Activated CD8-positive, alpha-beta memory T cell treated with anti-CD3 and anti-CD28 coated beads for 24 hours (primary cell): ENCODE data around the gene ACACA.
"Not testable (repeated sequence)": the region's sequence is repeated elsewhere in the genome, so short reads cannot be mapped to it uniquely, and the experiment has no call there.

Experiments
- DNase-seq: peaks from one replicate; pipeline ENCODE4 v3.0.0-alpha.2; 2020

Gene ACACA

GRCh38 chr17:37164057-37164456, 242.6 kb downstream of the ACACA start:
- DNase-seq, result no peak

DNA sequence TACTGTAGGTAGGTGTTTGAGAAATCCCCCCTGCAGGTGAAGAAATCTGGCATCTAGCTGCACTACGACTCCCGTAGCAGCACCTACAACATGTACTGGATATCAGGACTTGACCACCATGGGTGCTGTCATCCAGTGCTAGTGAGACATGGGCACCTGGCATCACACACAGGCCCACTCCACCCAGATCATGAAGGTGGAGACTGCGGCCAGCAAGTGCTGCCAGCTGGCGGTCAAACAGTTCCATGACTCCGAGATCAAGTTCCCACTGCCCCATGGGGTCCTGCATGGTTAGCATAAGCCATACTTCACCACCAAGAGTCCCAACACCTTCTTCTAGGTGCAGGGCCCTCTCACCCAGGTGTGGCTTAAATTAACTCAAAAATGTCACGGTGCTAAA, 243.8 kb downstream of the ACACA start:
- DNase-seq, result no peak

DNA sequence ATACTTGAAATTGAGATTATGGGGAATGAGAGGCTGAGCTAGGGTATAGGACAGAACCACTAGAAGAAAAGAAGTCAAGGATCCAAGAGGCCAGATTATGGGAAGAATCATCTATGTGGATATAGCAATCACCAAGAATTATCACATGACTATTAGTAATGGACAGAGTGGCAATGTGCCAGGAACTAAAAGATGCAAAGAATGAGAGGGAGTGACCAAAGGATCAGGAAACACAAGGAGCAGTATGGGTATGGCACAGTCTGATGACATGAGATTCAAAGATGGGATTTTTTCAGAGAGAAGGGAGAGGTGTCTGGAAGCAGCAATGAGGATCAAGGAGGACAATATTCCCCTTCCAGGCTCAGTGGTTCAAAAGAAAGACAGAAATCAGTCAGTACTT, 245.7 kb downstream of the ACACA start:
- no peak for DNase-seq

DNA sequence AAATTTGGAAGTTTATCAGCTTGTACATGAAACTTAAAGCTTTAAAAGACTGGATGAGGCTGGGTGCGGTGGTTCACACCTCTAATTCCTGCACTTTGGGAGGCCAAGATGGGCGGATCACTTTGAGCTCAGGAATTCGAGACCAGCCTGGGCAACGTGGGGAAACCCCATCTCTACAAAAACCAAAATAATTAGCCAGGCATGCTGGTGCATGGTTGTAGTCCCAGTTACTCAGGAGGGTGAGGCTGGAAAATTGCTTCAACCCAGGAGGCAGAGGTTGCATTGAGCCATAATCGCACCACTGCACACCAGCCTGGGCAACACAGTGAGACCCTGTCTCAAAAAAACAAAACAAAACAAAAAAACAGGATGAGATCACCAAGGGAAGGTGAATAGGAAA, 248.3 kb downstream of the ACACA start:
- no peak for DNase-seq

- no peak for DNase-seq
Observed at GRCh38 chr17:37148156-37148555, 258.5 kb downstream of the ACACA start.

GRCh38 chr17:37147301-37147812, 259.3 kb downstream of the ACACA start:
- no peak for DNase-seq

GRCh38 chr17:37146086-37147064, 260.3 kb downstream of the ACACA start:
- DNase-seq, result no peak

- DNase-seq, result no peak
Observed at GRCh38 chr17:37144075-37144701, 262.4 kb downstream of the ACACA start.

- DNase-seq, result not testable (repeated sequence)
Observed at GRCh38 chr17:37143558-37143957, 263.1 kb downstream of the ACACA start.

- no peak for DNase-seq
Observed at GRCh38 chr17:37142294-37142896, 264.2 kb downstream of the ACACA start.

- no peak for DNase-seq
Observed at GRCh38 chr17:37138571-37139120, 268.0 kb downstream of the ACACA start.

DNA sequence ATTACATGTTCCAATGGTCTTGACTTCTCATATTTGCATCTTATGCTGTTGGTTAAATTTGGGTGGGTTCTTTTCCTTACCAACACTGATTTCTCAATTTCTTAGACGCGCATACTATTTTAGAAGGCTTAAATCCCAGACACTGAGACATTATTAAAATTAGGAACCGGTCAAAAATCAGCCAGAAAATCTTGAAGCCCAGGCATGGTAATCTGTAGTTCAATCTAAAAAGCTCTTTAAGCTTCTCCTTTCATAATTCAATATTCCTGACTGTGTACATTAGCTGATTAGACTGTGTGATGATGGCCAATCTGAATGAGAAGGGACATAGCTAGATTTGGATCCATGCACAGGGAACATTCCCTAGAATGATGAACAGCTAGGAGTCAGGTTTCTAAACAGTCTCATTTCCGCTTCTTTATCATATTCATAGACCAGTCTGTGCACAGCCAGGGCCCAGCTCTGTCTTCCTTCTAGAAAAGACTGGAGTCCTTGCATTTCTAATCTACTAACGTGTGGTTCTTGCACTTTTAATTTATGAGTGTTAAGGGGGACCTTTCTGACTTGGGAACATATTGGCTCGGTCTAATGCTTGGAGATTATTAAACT, 268.6 kb downstream of the ACACA start:
- DNase-seq, result no peak

DNA sequence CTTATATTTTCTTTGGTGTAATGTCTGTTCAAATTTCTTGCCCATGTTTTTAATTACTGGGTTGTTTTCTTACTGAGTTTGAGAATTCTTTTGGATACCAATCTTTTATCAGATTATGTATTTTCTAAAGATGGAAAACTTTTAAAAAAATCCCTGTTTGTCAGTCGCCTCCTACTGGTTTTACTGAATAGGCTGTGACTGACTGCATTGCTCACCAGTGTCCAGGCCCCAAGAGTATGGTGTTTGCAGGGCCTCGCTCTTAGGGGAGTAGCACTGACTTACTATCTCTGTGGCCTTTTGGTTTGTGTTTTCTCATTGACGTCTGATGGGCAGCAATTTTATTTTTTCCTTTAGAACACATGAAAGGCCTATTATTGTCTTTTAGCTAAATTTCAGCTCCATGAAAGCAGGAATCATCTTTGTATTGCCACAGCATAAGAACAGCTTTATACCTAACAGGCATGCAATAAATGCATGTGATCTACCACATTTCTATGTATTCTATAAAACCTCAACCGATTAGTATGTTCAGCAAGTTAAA, 269.5 kb downstream of the ACACA start:
- no peak for DNase-seq

DNA sequence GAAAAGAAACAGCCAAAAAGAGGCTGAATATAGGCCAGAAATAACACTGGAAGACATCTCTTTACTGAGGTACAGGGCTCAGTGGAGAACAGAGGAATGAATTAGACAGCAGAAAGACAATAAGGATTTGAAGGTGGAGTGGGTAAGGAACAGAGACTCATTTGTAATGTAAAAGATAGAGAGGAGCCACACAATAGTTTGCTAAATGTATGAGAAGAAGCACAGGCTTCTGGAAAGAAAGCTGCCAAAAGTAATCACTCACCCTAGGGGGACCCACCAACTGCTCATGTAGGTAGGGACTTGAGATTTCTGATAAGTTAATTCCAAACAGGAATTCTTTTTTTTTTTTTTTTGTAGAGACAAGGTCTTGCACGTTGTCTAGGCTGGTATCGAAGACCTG, 271.1 kb downstream of the ACACA start:
- DNase-seq, result no peak

DNA sequence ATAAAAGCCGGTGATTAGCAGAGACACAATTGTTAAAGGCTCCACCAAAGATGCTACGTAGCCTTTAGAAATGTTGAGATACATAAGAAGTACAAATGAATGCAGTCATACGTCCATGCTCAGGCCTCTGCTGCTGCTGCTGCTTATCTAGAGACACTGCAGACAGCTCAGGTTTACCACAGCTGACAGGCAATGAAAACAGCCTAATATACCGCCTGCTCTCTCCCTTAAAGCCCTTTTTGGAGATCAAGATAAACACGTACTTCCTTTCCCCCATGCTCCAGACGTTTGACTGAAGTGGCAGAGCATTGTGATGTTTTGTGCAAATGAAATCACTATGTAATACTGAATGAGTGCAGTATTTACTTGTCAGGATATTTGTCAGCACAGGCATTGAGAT, 272.6 kb downstream of the ACACA start:
- DNase-seq, result no peak

GRCh38 chr17:37133136-37133535, 273.5 kb downstream of the ACACA start:
- DNase-seq, result no peak

- no peak for DNase-seq
Observed at GRCh38 chr17:37131669-37132611, 274.7 kb downstream of the ACACA start.

DNA sequence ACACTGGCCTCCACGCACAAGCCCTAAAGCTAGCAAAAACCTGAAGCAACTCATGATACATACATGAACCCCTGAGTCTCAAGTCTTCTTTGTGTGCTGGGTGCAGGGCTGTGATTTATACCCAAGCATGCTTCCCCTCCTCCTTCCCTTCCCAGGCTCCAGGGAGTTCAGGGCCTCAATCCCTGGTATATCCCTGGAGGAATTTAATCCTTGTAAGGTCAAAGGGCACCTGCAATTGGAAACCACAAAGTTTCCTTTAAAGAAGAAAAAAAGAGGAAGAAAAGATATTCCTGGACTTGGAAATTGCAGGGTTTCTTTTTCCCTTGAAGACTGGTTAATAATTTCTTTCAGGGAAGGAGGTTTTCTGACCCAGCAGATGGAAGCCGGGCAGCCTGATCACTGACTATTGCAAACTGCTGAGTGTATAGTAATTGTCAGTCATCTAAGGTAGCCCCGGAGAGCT, 275.6 kb downstream of the ACACA start:
- DNase-seq, result no peak

GRCh38 chr17:37124821-37125173, 281.8 kb downstream of the ACACA start:
- no peak for DNase-seq

- DNase-seq, result no peak
Observed at GRCh38 chr17:37123941-37124820, 282.5 kb downstream of the ACACA start.
